A549 (cell line): ENCODE results near the gene LRRC4B. TPM values are rescaled to one million over a fixed set of nuclear protein-coding genes. Genes with fewer than 3 reads are reported as not detected.

Experiments
- ATAC-seq, 2 experiments: fragments of 200-7000 bp in 1 of 2; fragments of >200 bp in 1 of 2; cut with Nextera tagmentation in 1 of 2; cut with Tn5 transposase in 1 of 2; 3 replicates each; pipeline versions ENCODE4 v1.8.0 to v1.9.1; 2018 to 2020; ENCODE audit warnings: mild to moderate bottlenecking in 1 of 2, moderate library complexity in 1 of 2
- CTCF ChIA-PET: fragments of 300-600 bp; sonication (Branson Sonifier 250); formaldehyde crosslinking; extraction: SDS; loops from one replicate; lab custom pipeline; 2021; ENCODE audit warnings: antibody characterized with exemption, inconsistent platforms; lab: Yijun Ruan, JAX
- POLR2A ChIA-PET: fragments of 350-600 bp; formaldehyde crosslinking; extraction: SDS; loops from one replicate; lab custom pipeline; 2021; ENCODE audit warnings: antibody characterized with exemption, inconsistent platforms; lab: Yijun Ruan, JAX
- DNase-seq, 2 experiments: peaks; one replicate each; pipeline versions ENCODE4 v3.0.0 to v3.0.0-alpha.2; 2011 to 2016; ENCODE audit warnings: low read depth in 1 of 2, low spot score in 1 of 2
- FAIRE-seq: peaks from 2 replicates; lab custom pipeline; 2011; peaks lifted over from hg19 to GRCh38; lab: Jason Lieb, UNC
- H3K27ac ChIP-seq, 2 experiments: fragments of >200 bp; sonication (Bioruptor Twin); formaldehyde crosslinking; 3 replicates each; pipeline ENCODE4 v1.5.1; 2016 to 2017
- H3K4me1 ChIP-seq: fragments of >200 bp; sonication (Bioruptor Twin); formaldehyde crosslinking; 3 replicates; pipeline ENCODE4 v1.6.1; 2016
- H3K4me2 ChIP-seq: fragments of >200 bp; sonication (Bioruptor Twin); formaldehyde crosslinking; 3 replicates; pipeline ENCODE4 v1.6.1; 2016
- H3K4me3 ChIP-seq: fragments of >200 bp; sonication (Bioruptor Twin); formaldehyde crosslinking; 3 replicates; pipeline ENCODE4 v1.5.1; 2016
- H3K9me3 ChIP-seq: fragments of >200 bp; sonication (Bioruptor Twin); formaldehyde crosslinking; 3 replicates; pipeline ENCODE4 v1.6.1; 2016
- BHLHE40 ChIP-seq: IDR thresholded peaks from 2 replicates; pipeline ENCODE4 v1.6.1; 2012; ENCODE audit warnings: low read depth, low read length, inconsistent platforms
- CBX2 ChIP-seq: fragments of 200-600 bp; sonication (generic); IDR thresholded peaks from 2 replicates; pipeline ENCODE4 v1.6.1; 2016; ENCODE audit warnings: low read depth, mild to moderate bottlenecking, borderline replicate concordance
- EP300 ChIP-seq, 2 experiments: fragments of >200 bp; sonication (Bioruptor Twin); formaldehyde crosslinking; IDR thresholded peaks; 2 replicates in 1 of 2; 3 replicates in 1 of 2; pipeline ENCODE4 v1.6.1; 2016 to 2017
- ESRRA ChIP-seq: fragments of 150-350 bp; IDR thresholded peaks from 2 replicates; pipeline ENCODE4 v1.6.1; 2014; ENCODE audit warnings: mild to moderate bottlenecking, low read length, borderline replicate concordance
- HDAC2 ChIP-seq: fragments of 200-600 bp; sonication (generic); IDR thresholded peaks from 2 replicates; pipeline ENCODE4 v1.6.1; 2016
- HOXA7 ChIP-seq: fragments of 250-450 bp; sonication (Bioruptor Pico); IDR thresholded peaks from 2 replicates; pipeline ENCODE4 v1.5.0; 2020; ENCODE audit warnings: mild to moderate bottlenecking, moderate library complexity
- HOXB5 ChIP-seq: fragments of 250-450 bp; sonication (Bioruptor Pico); IDR thresholded peaks from 2 replicates; pipeline ENCODE4 v1.5.0; 2020; ENCODE audit warnings: mild to moderate bottlenecking, moderate library complexity
- KDM5A ChIP-seq: fragments of 200-600 bp; sonication (generic); IDR thresholded peaks from 2 replicates; pipeline ENCODE4 v1.6.1; 2016; ENCODE audit warnings: antibody characterized with exemption, mild to moderate bottlenecking
- MAFK ChIP-seq: fragments of 450-650 bp; IDR thresholded peaks from 2 replicates; pipeline ENCODE4 v1.6.1; 2014; ENCODE audit not compliant: partially characterized antibody
- NFE2L2 ChIP-seq: fragments of 150-350 bp; conservative IDR thresholded peaks from 2 replicates; pipeline ENCODE4 v1.6.1; 2014; ENCODE audit warnings: low read length
- NPAS2 ChIP-seq: fragments of 250-450 bp; sonication (Bioruptor Pico); IDR thresholded peaks from 2 replicates; pipeline ENCODE4 v1.8.0; 2022; ENCODE audit warnings: mild to moderate bottlenecking, moderate library complexity, borderline replicate concordance
- PHF8 ChIP-seq: fragments of 200-600 bp; sonication (generic); IDR thresholded peaks from 2 replicates; pipeline ENCODE4 v1.6.1; 2016; ENCODE audit warnings: low read depth, mild to moderate bottlenecking, antibody characterized with exemption, moderate library complexity, borderline replicate concordance
- RCOR1 ChIP-seq: fragments of 150-350 bp; IDR thresholded peaks from 2 replicates; pipeline ENCODE4 v1.6.1; 2014; ENCODE audit warnings: antibody characterized with exemption, low read length, low read depth
- TP53 ChIP-seq: fragments of 250-450 bp; sonication (Bioruptor Pico); IDR thresholded peaks from 2 replicates; pipeline ENCODE4 v1.5.0; 2021; ENCODE audit warnings: mild to moderate bottlenecking, moderate library complexity
- ZFP36 ChIP-seq: fragments of 450-650 bp; IDR thresholded peaks from 2 replicates; pipeline ENCODE4 v1.6.1; 2014; ENCODE audit warnings: borderline replicate concordance; ENCODE audit not compliant: partially characterized antibody
- WGBS: methylation state at CpG from one replicate; pipeline ENCODE4 v1.1.6; 2017; ENCODE audit errors: missing lambda C conversion rate; 5-methylcytosine and 5-hydroxymethylcytosine counted together
- polyA plus RNA-seq, 4 experiments: library from polyadenylated mRNA; depleted of rRNA in 3 of 4; stranded (reverse); fragments of >200 nt; fragmentation: RNase III in 1 of 4; extraction: RNeasy Plus Mini Kit Qiagen cat#74134 plus additional on column Dnase treatment in 1 of 4; gene quantifications; 2 replicates in 3 of 4; 3 replicates in 1 of 4; pipeline ENCODE4 v1.2.3, GENCODE V29; 2011 to 2017
- TF ChIP-seq, protein P1 (sequence below): IDR thresholded peaks from 2 replicates; pipeline ENCODE4 v1.6.1; 2012
- TF ChIP-seq, protein P2 (sequence below): fragments of >200 bp; sonication (Bioruptor Twin); formaldehyde crosslinking; IDR thresholded peaks from 3 replicates; pipeline ENCODE4 v1.5.1; 2016
- TF ChIP-seq, protein P3 (sequence below): IDR thresholded peaks from 2 replicates; pipeline ENCODE4 v1.6.1; 2012; ENCODE audit warnings: low read depth, borderline replicate concordance
- TF ChIP-seq, protein P4 (sequence below): IDR thresholded peaks from 2 replicates; pipeline ENCODE4 v1.6.1; 2012
- TF ChIP-seq, protein P5 (sequence below): fragments of >200 bp; sonication (Bioruptor Twin); formaldehyde crosslinking; IDR thresholded peaks from 3 replicates; pipeline ENCODE4 v1.6.1; 2016

LRRC4B gene
- polyA plus RNA-seq, 2 of the 4 experiments (the other 2 are of a cell fraction), result 0.54 to 0.97 TPM

DNA sequence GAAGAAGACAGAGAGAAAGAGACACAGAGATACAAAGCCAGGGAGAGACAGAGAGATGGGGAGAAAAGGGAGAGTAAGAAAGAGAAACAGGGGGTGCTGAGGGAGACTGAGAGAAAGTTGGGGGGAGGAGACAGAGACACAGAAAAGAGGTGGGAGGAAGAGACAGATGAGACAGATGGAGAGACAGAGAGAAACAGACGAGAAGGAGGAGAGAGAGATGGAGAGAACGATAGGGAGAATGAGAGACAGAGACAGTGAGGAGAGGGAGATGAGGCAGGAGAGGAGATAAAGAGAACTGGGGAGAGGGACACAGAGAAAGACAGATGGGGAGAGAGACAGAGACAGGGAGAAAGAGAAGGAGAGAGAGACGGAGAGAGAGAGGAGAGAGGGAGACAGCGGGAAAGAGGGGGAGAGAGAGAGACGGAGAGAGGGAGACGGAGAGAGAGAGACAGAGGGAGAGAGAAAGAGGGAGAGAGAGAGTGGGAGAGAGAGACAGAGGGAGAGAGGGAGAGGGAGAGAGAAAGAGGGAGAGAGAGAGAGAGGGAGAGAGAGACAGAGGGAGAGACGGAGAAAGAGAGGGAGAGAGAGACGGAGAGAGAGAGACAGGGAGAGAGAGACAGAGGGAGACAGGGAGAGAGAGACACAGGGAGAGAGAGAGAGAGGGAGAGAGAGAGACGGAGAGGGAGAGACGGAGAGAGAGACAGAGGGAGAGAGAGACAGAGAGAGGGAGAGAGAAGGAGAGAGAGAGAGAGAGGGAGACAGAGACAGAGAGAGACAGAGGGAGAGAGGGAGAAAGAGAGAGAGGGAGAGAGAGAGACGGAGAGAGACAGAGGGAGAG is 69.8 kb downstream of the LRRC4B start:
- no peak for DNase-seq
- CTCF ChIA-PET, result no interaction called here
- FAIRE-seq, result no peak
- Histone ChIP-seq H3K9me3 (no peaks in the 10 kb centered on the region), H3K4me1 (peaks cover 19% of the 10 kb centered on the region), H3K4me3 (no peak overlapping the region), H3K4me2 (no peak overlapping the region), H3K27ac (no peak overlapping the region)
- TF ChIP-seq, protein P1, sequence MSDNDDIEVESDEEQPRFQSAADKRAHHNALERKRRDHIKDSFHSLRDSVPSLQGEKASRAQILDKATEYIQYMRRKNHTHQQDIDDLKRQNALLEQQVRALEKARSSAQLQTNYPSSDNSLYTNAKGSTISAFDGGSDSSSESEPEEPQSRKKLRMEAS, result no peak
- TF ChIP-seq NPAS2 (CRISPR knock-in tag), result no peak
- peak; percentile 3 for TF ChIP-seq ZFP36
- no peak for ATAC-seq
- WGBS, result 84% methylated on average over 11 of the region's 11 CpGs
- POLR2A ChIA-PET, result no interaction called here

DNA sequence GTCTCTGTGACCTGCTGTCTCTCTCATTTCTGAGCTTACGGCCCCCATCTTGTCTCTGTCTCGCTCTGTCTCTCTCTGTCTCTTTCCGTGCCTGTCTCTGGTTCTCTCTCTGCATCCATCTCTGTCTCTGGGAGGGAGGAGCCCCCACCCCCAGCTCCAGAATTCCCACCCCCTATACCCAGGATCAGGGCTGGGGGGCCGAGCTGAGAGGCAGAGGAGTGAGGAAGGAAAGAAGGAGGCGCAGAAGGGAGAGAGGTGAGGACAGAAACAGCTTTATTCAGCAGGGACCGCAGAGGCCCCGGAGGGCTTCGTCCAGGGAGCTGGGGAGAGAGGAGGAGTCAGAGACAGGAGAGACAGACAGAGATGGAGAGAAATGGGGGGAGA is 71.2 kb downstream of the LRRC4B start:
- FAIRE-seq (no peak), ATAC-seq (no peak), DNase-seq (no peak)
- no peak overlapping the region for H3K4me3 ChIP-seq
- peaks cover 24% of the 10 kb centered on the region for H3K4me1 ChIP-seq
- H3K4me2 ChIP-seq, result no peak overlapping the region
- TF ChIP-seq NPAS2 (CRISPR knock-in tag), result no peak
- no peak for TF ChIP-seq ESRRA
- no peak for TF ChIP-seq BHLHE40
- TF ChIP-seq, protein P2, sequence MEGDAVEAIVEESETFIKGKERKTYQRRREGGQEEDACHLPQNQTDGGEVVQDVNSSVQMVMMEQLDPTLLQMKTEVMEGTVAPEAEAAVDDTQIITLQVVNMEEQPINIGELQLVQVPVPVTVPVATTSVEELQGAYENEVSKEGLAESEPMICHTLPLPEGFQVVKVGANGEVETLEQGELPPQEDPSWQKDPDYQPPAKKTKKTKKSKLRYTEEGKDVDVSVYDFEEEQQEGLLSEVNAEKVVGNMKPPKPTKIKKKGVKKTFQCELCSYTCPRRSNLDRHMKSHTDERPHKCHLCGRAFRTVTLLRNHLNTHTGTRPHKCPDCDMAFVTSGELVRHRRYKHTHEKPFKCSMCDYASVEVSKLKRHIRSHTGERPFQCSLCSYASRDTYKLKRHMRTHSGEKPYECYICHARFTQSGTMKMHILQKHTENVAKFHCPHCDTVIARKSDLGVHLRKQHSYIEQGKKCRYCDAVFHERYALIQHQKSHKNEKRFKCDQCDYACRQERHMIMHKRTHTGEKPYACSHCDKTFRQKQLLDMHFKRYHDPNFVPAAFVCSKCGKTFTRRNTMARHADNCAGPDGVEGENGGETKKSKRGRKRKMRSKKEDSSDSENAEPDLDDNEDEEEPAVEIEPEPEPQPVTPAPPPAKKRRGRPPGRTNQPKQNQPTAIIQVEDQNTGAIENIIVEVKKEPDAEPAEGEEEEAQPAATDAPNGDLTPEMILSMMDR, result no peak
- TF ChIP-seq TP53 (CRISPR knock-in tag), result no peak
- CTCF ChIA-PET, result interaction anchor here (0.8 to 2.0 kb wide), 6 partner anchors 9 to 128 kb away, joined by 3 to 7 read pairs (median 3); partner anchors contain the start of gene JOSD2
- POLR2A ChIA-PET, result interaction anchor here (1.0 kb wide), 1 partner anchor 9 kb away, joined by 5 read pairs; no protein-coding TSS in a partner anchor
- no peaks in the 10 kb centered on the region for H3K9me3 ChIP-seq
- H3K27ac ChIP-seq, result no peak overlapping the region
- 87% methylated on average over 8 of the region's 8 CpGs for WGBS

DNA sequence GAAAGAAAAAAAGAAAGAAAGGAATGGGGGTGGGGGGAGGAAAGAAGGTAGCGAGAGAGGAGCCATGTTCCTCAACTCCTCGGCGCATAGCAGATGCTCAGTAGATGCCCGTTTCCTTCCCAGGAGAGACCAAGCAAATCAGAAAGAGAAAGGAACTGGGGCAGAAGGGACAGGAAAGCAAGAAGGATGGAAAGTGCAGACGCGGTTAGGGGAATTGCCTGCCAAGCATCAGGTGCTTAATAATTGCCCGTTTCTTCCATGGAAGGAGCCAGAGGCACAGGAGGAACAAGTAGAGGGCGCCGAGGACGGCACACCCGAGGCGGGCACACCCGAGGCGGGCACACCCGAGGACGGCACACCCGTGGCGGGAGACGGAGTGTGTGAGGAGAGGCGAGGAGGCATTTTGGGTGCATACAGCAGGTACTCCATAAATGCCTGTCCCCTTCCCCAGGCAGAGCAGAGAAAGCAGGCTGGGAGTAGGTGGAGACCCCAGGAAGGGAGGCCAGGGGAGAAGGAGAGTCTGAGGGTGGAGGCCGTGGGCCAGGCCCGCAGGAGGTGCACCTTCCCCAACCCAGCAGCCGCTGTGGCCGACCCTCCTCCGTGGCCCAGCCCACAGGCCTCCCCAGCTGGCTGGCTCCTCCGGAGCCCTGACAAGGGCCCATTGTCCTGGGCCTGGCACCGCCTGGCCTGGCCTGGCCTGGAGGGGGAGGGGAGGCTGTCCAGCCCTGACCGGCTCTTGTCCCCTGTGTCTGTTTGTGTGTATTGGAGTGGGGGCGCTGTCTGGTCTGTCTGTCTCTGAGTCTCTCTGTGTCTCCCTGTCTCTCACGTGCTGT is 71.8 kb downstream of the LRRC4B start:
- CTCF ChIA-PET, result interaction anchor here (0.8 to 2.0 kb wide), 8 partner anchors 8 to 128 kb away, joined by 3 to 7 read pairs (median 3); partner anchors contain the start of gene JOSD2
- WGBS, result 75% methylated on average over 30 of the region's 30 CpGs
- TF ChIP-seq HOXB5 (no peak), KDM5A (no peak), ZFP36 (no peak), EP300 (IDR thresholded peaks at IDR 0.05) (no peak), HOXA7 (no peak), HDAC2 (no peak), CBX2 (no peak), PHF8 (no peak), MAFK (no peak), RCOR1 (no peak), NFE2L2 (no peak)
- TF ChIP-seq, protein P3, sequence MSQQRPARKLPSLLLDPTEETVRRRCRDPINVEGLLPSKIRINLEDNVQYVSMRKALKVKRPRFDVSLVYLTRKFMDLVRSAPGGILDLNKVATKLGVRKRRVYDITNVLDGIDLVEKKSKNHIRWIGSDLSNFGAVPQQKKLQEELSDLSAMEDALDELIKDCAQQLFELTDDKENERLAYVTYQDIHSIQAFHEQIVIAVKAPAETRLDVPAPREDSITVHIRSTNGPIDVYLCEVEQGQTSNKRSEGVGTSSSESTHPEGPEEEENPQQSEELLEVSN, result no peak
- TF ChIP-seq, protein P4, sequence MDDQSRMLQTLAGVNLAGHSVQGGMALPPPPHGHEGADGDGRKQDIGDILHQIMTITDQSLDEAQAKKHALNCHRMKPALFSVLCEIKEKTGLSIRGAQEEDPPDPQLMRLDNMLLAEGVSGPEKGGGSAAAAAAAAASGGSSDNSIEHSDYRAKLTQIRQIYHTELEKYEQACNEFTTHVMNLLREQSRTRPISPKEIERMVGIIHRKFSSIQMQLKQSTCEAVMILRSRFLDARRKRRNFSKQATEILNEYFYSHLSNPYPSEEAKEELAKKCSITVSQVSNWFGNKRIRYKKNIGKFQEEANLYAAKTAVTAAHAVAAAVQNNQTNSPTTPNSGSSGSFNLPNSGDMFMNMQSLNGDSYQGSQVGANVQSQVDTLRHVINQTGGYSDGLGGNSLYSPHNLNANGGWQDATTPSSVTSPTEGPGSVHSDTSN, result no peak
- TF ChIP-seq, protein P5, sequence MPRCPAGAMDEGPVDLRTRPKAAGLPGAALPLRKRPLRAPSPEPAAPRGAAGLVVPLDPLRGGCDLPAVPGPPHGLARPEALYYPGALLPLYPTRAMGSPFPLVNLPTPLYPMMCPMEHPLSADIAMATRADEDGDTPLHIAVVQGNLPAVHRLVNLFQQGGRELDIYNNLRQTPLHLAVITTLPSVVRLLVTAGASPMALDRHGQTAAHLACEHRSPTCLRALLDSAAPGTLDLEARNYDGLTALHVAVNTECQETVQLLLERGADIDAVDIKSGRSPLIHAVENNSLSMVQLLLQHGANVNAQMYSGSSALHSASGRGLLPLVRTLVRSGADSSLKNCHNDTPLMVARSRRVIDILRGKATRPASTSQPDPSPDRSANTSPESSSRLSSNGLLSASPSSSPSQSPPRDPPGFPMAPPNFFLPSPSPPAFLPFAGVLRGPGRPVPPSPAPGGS, result no peak
- TF ChIP-seq, protein P1, result no peak

More for the DNA sequence above, 71.8 kb downstream of the LRRC4B start:
- Histone ChIP-seq H3K27ac (no peak overlapping the region), H3K4me1 (peaks cover 24% of the 10 kb centered on the region), H3K9me3 (no peaks in the 10 kb centered on the region), H3K4me3 (no peak overlapping the region), H3K4me2 (no peak overlapping the region)
- POLR2A ChIA-PET, result interaction anchor here (0.7 to 1.0 kb wide), 2 partner anchors 8 to 31 kb away, joined by 5 read pairs; no protein-coding TSS in a partner anchor
- FAIRE-seq (no peak), DNase-seq (peak in 1 of 2 experiments; percentile 67), ATAC-seq (peak; percentile 39 to 60)
